ENCODE measurements around the gene ACER3.

The ACER3 gene

GRCh38 chr11:76916712-76917111 lies 56.0 kb downstream of the ACER3 start:
- TF ChIP-seq CTCF (IDR thresholded peaks at IDR 0.05; ENCODE audit: poor library complexity, severe bottlenecking), result no peak
- no peak for ATAC-seq (ENCODE audit: low read depth)
- no peak overlapping the region for H3K27ac ChIP-seq (ENCODE audit: poor library complexity, severe bottlenecking)
- no peaks in the 10 kb centered on the region for H3K27me3 ChIP-seq (ENCODE audit: insufficient read depth, poor library complexity, severe bottlenecking)
- no peaks in the 10 kb centered on the region for H3K36me3 ChIP-seq (ENCODE audit: low read depth)
- H3K4me1 ChIP-seq (ENCODE audit: insufficient read depth, poor library complexity, severe bottlenecking), result peaks cover 4% of the 10 kb centered on the region
- no peaks in the 10 kb centered on the region for H3K9me3 ChIP-seq (ENCODE audit: severe bottlenecking)
- no peak overlapping the region for H3K4me3 ChIP-seq (ENCODE audit: severe bottlenecking)
- no peak for DNase-seq (ENCODE audit: low spot score)

- DNase-seq (ENCODE audit: low spot score), result no peak
- H3K27me3 ChIP-seq (ENCODE audit: insufficient read depth, poor library complexity, severe bottlenecking), result no peaks in the 10 kb centered on the region
- no peak overlapping the region for H3K27ac ChIP-seq (ENCODE audit: poor library complexity, severe bottlenecking)
- H3K9me3 ChIP-seq (ENCODE audit: severe bottlenecking), result no peaks in the 10 kb centered on the region
- peak; percentile 76 for ATAC-seq (ENCODE audit: low read depth)
- TF ChIP-seq CTCF (IDR thresholded peaks at IDR 0.05; ENCODE audit: poor library complexity, severe bottlenecking), result peak; percentile 57
- no peaks in the 10 kb centered on the region for H3K36me3 ChIP-seq (ENCODE audit: low read depth)
- peaks cover 8% of the 10 kb centered on the region for H3K4me1 ChIP-seq (ENCODE audit: insufficient read depth, poor library complexity, severe bottlenecking)
- H3K4me3 ChIP-seq (ENCODE audit: severe bottlenecking), result no peak overlapping the region
Measured at GRCh38 chr11:76918941-76919386, 58.2 kb downstream of the ACER3 start.

GRCh38 chr11:76919467-76919866 lies 58.7 kb downstream of the ACER3 start:
- Histone ChIP-seq H3K27ac (ENCODE audit: poor library complexity, severe bottlenecking) (no peak overlapping the region), H3K27me3 (ENCODE audit: insufficient read depth, poor library complexity, severe bottlenecking) (no peaks in the 10 kb centered on the region), H3K4me1 (ENCODE audit: insufficient read depth, poor library complexity, severe bottlenecking) (peaks cover 8% of the 10 kb centered on the region), H3K4me3 (ENCODE audit: severe bottlenecking) (no peak overlapping the region), H3K36me3 (ENCODE audit: low read depth) (no peaks in the 10 kb centered on the region), H3K9me3 (ENCODE audit: severe bottlenecking) (no peaks in the 10 kb centered on the region)
- TF ChIP-seq CTCF (IDR thresholded peaks at IDR 0.05; ENCODE audit: poor library complexity, severe bottlenecking), result peak; percentile 33
- ATAC-seq (ENCODE audit: low read depth) (no peak), DNase-seq (ENCODE audit: low spot score) (no peak)

- peak; percentile 64 for ATAC-seq (ENCODE audit: low read depth)
- Histone ChIP-seq H3K4me1 (ENCODE audit: insufficient read depth, poor library complexity, severe bottlenecking) (peaks cover 8% of the 10 kb centered on the region), H3K4me3 (ENCODE audit: severe bottlenecking) (no peak overlapping the region), H3K27me3 (ENCODE audit: insufficient read depth, poor library complexity, severe bottlenecking) (no peaks in the 10 kb centered on the region), H3K36me3 (ENCODE audit: low read depth) (no peaks in the 10 kb centered on the region), H3K9me3 (ENCODE audit: severe bottlenecking) (no peaks in the 10 kb centered on the region), H3K27ac (ENCODE audit: poor library complexity, severe bottlenecking) (no peak overlapping the region)
- peak; percentile 91 for TF ChIP-seq CTCF (IDR thresholded peaks at IDR 0.05; ENCODE audit: poor library complexity, severe bottlenecking)
- DNase-seq (ENCODE audit: low spot score), result no peak
Measured at GRCh38 chr11:76919887-76920746, 59.4 kb downstream of the ACER3 start.

GRCh38 chr11:76927160-76927559 lies 66.4 kb downstream of the ACER3 start:
- Histone ChIP-seq H3K4me1 (ENCODE audit: insufficient read depth, poor library complexity, severe bottlenecking) (peaks cover 3% of the 10 kb centered on the region), H3K27me3 (ENCODE audit: insufficient read depth, poor library complexity, severe bottlenecking) (no peaks in the 10 kb centered on the region), H3K27ac (ENCODE audit: poor library complexity, severe bottlenecking) (no peak overlapping the region), H3K36me3 (ENCODE audit: low read depth) (peaks cover 22% of the 10 kb centered on the region), H3K9me3 (ENCODE audit: severe bottlenecking) (no peaks in the 10 kb centered on the region), H3K4me3 (ENCODE audit: severe bottlenecking) (no peak overlapping the region)
- no peak for DNase-seq (ENCODE audit: low spot score)
- ATAC-seq (ENCODE audit: low read depth), result no peak
- no peak for TF ChIP-seq CTCF (IDR thresholded peaks at IDR 0.05; ENCODE audit: poor library complexity, severe bottlenecking)

Data from RWPE2 (cell line).